Endodermal cell (in vitro differentiated cells): ENCODE results near the gene SLC29A1. TPM values are rescaled to one million over a fixed set of nuclear protein-coding genes. Genes with fewer than 3 reads are reported as not detected.

Experiments
- DNase-seq: peaks from one replicate; pipeline ENCODE4 v3.0.0-alpha.2; 2017
- H3K27ac ChIP-seq: 2 replicates; pipeline ENCODE4 v1.5.1; 2013; ENCODE audit warnings: mild to moderate bottlenecking, low read depth, low read length, moderate library complexity
- H3K27me3 ChIP-seq: 2 replicates; pipeline ENCODE4 v1.6.1; 2013; ENCODE audit warnings: mild to moderate bottlenecking, low read length, moderate library complexity; ENCODE audit not compliant: insufficient read depth, control insufficient read depth, poor library complexity, severe bottlenecking
- H3K36me3 ChIP-seq: 2 replicates; pipeline ENCODE4 v1.7.0; 2013; ENCODE audit warnings: mild to moderate bottlenecking, low read length, moderate library complexity; ENCODE audit not compliant: control insufficient read depth, insufficient read depth
- H3K4me1 ChIP-seq: one replicate; pipeline ENCODE4 v1.7.0; 2013; ENCODE audit warnings: low read length; ENCODE audit not compliant: control insufficient read depth, insufficient read depth
- H3K4me3 ChIP-seq: 2 replicates; pipeline ENCODE4 v1.5.1; 2013; ENCODE audit warnings: mild to moderate bottlenecking, low read length, moderate library complexity
- H3K9ac ChIP-seq: 2 replicates; pipeline ENCODE4 v1.6.1; 2013; ENCODE audit warnings: mild to moderate bottlenecking, low read length, moderate library complexity; ENCODE audit not compliant: poor library complexity, severe bottlenecking; ENCODE audit errors: extremely low read depth
- H3K9me3 ChIP-seq: 2 replicates; pipeline ENCODE4 v1.6.1; 2013; ENCODE audit warnings: mild to moderate bottlenecking, low read length, moderate library complexity; ENCODE audit not compliant: control insufficient read depth
- H3K27ac Mint-ChIP-seq: 2 replicates; pipeline ENCODE4 v1.8.0; 2020; ENCODE audit warnings: mixed read lengths
- H3K27me3 Mint-ChIP-seq: 2 replicates; pipeline ENCODE4 v1.8.0; 2021; ENCODE audit warnings: mild to moderate bottlenecking, mixed read lengths; ENCODE audit not compliant: insufficient read depth
- H3K36me3 Mint-ChIP-seq: 2 replicates; pipeline ENCODE4 v1.8.0; 2020; ENCODE audit warnings: low read depth, mixed read lengths
- H3K4me1 Mint-ChIP-seq: 2 replicates; pipeline ENCODE4 v1.8.0; 2020; ENCODE audit warnings: mixed read lengths
- H3K4me3 Mint-ChIP-seq: 2 replicates; pipeline ENCODE4 v1.8.0; 2020; ENCODE audit warnings: mild to moderate bottlenecking, moderate library complexity, mixed read lengths
- H3K9me3 Mint-ChIP-seq: 2 replicates; pipeline ENCODE4 v1.8.0; 2020; ENCODE audit warnings: mild to moderate bottlenecking, mixed read lengths
- CTCF ChIP-seq: fragments of 200-600 bp; sonication (generic); conservative IDR thresholded peaks from 2 replicates; pipeline ENCODE4 v1.5.0; 2021; ENCODE audit warnings: antibody characterized with exemption, mild to moderate bottlenecking
- WGBS, 2 experiments: methylation state at CpG; one replicate each; pipeline versions ENCODE4 v1.1.5 to v1.1.7; 2013; ENCODE audit warnings: missing lambda C conversion rate in 2 of 2, mixed read lengths in 1 of 2; ENCODE audit not compliant: insufficient coverage in 1 of 2, insufficient read length in 1 of 2; 5-methylcytosine and 5-hydroxymethylcytosine counted together
- total RNA-seq, 2 donors: library from RNA; stranded (reverse); fragmentation: NEBNext Ultra II Directional in 1 of 2; extraction: Animal tissue kit (Norgen Biotek cat#: 25700) in 1 of 2; gene quantifications; 2 replicates in 1 of 2; 3 replicates in 1 of 2; pipeline ENCODE4 v1.2.1, GENCODE V29; 2021

SLC29A1 gene
- total RNA-seq, 2 donors from 2014 or later: 129 to 155 TPM

GRCh38 chr6:44272999-44273566 is 49.7 kb downstream of the SLC29A1 start:
- 90 to 94% methylated on average over 20 to 23 of the region's 23 CpGs for WGBS, 2 experiments
- H3K9me3 Mint-ChIP-seq: no peaks in the 10 kb centered on the region
- DNase-seq: no peak
- Histone ChIP-seq H3K9ac (no peak overlapping the region), H3K4me1 (no peaks in the 10 kb centered on the region), H3K36me3 (no peaks in the 10 kb centered on the region), H3K27ac (no peak overlapping the region), H3K4me3 (no peak overlapping the region), H3K9me3 (no peaks in the 10 kb centered on the region), H3K27me3 (peaks cover 89% of the 10 kb centered on the region)
- H3K27me3 Mint-ChIP-seq: peaks cover 85% of the 10 kb centered on the region
- peaks cover 2% of the 10 kb centered on the region for H3K36me3 Mint-ChIP-seq
- H3K4me3 Mint-ChIP-seq: no peak overlapping the region
- no peak for TF ChIP-seq CTCF
- H3K4me1 Mint-ChIP-seq: peaks cover 3% of the 10 kb centered on the region
- H3K27ac Mint-ChIP-seq: no peak overlapping the region

- Histone ChIP-seq H3K9me3 (no peaks in the 10 kb centered on the region), H3K27me3 (peaks cover 89% of the 10 kb centered on the region), H3K36me3 (no peaks in the 10 kb centered on the region), H3K9ac (no peak overlapping the region), H3K4me3 (no peak overlapping the region), H3K4me1 (no peaks in the 10 kb centered on the region), H3K27ac (no peak overlapping the region)
- Mint-ChIP-seq H3K4me1 (peaks cover 3% of the 10 kb centered on the region), H3K36me3 (peaks cover 2% of the 10 kb centered on the region), H3K4me3 (no peak overlapping the region), H3K27ac (no peak overlapping the region), H3K9me3 (no peaks in the 10 kb centered on the region), H3K27me3 (peaks cover 85% of the 10 kb centered on the region)
- TF ChIP-seq CTCF: no peak
- DNase-seq: no peak
- 75% methylated on average over 1 of the region's 1 CpG; no CpG with 5 or more reads in 1 of the 2 experiments for WGBS, 2 experiments
Measured at GRCh38 chr6:44273617-44274016, 50.2 kb downstream of the SLC29A1 start.

GRCh38 chr6:44275271-44275748 is 51.9 kb downstream of the SLC29A1 start:
- Histone ChIP-seq H3K27me3 (peaks cover 89% of the 10 kb centered on the region), H3K9me3 (no peaks in the 10 kb centered on the region), H3K36me3 (no peaks in the 10 kb centered on the region), H3K27ac (no peak overlapping the region), H3K4me1 (no peaks in the 10 kb centered on the region), H3K4me3 (no peak overlapping the region), H3K9ac (no peak overlapping the region)
- Mint-ChIP-seq H3K36me3 (peaks cover 2% of the 10 kb centered on the region), H3K4me3 (no peak overlapping the region), H3K27ac (no peak overlapping the region), H3K9me3 (no peaks in the 10 kb centered on the region), H3K27me3 (peaks cover 85% of the 10 kb centered on the region), H3K4me1 (peaks cover 3% of the 10 kb centered on the region)
- WGBS, 2 experiments: 91 to 98% methylated on average over 53 to 59 of the region's 59 CpGs
- DNase-seq: no peak
- TF ChIP-seq CTCF: no peak
